Measurements from ENCODE around the gene ZNF350.
"Not testable (repeated sequence)": the region's sequence is repeated elsewhere in the genome, so short reads cannot be mapped to it uniquely, and the experiment has no call there.

Gene ZNF350

DNA sequence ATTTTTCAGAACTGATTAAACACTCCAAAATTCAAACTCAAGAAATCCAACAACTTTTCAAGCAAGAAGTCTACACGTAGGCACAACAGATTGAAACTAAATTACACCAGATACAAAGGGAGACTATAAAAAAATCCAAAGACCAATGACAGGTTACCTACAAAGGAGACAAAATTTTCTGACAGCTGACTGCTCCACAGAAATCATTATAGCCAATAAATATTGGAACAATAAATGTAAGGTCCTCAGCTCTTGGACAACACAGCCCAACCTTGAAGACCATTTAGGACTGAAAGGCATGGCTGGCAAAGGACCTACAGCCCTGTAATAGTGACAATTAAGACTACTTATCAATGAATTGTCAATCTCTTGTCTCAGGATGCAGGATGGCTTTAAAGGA is 15.9 kb downstream of the ZNF350 start:
- no peak for DNase-seq

DNA sequence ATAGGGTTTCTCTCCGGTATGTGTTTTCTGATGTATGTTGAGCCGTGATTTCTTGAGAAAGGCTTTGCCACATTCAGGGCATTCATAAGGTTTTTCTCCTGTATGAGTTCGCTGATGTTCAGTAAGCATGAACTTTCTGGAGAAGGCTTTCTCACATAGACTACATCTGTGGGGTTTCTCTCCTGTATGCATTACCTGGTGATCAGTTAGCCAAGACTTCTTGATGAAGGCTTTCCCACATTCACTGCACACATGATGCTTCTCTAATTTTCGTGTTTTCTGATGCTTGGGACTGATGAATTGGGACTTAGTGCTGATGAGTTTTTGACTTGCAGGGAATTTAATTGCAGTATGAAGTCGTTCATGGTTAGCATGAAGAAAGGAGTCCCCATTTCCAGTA is 21.1 kb downstream of the ZNF350 start:
- DNase-seq: no peak

GRCh38 chr19:51960621-51961233 is 25.9 kb downstream of the ZNF350 start:
- not testable (repeated sequence) for DNase-seq

- DNase-seq: no peak
Observed at GRCh38 chr19:51959791-51960190, 26.8 kb downstream of the ZNF350 start.

DNA sequence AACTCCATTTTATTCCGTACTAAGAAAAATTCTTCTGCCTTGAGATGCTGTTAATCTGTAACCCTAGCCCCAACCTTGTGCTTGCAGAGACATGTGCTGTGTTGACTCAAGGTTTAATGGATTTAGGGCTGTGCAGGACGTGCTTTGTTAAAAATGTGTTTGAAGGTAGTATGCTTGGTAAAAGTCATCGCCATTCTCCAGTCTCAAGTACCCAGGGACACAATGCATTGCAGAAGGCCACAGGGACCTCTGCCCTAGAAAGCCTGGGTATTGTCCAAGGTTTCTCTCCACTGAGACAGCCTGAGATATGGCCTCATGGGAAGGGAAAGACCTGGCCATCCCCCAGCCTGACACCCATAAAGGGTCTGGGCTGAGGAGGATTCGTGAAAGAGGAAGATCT is 28.8 kb downstream of the ZNF350 start:
- DNase-seq: not testable (repeated sequence)

DNA sequence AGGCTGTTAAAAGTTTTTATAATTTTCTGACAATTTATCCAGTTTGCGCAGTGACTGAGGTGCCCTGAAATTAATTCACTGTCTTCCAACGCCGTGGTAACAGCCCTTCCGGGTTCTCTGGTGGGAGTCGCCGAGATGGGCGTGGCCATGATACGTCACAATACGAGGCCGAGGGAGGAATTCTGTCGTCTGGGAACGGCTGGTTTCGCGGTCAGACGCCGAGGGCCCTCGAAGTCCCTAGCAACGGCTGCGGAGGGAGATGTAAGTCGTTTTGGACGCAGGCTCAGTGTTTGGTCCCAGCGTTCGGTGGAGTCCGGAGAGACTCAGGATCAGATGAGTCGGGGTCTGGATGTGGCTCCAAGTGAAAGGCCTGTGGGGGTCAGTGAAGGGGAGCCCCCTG is 37.7 kb downstream of the ZNF350 start:
- no peak for DNase-seq

- DNase-seq: no peak
Observed at GRCh38 chr19:51946602-51947001, 40.0 kb downstream of the ZNF350 start.

DNA sequence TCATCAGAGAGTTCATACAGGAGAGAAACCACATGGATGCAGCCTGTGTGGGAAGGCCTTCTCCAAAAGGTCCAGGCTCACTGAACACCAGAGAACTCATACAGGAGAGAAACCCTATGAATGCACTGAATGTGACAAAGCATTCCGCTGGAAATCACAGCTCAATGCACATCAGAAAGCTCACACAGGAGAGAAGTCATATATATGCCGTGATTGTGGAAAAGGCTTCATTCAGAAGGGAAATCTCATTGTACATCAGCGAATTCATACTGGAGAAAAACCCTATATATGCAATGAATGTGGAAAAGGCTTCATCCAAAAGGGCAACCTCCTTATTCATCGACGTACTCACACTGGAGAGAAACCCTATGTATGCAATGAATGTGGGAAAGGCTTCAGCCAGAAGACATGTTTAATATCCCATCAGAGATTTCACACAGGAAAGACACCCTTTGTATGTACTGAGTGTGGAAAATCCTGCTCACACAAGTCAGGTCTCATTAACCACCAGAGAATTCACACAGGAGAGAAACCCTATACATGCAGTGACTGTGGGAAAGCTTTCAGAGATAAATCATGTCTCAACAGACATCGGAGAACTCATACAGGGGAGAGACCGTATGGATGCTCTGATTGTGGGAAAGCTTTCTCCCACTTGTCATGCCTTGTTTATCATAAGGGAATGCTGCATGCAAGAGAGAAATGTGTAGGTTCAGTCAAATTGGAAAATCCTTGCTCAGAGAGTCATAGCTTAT is 41.7 kb downstream of the ZNF350 start:
- no peak for DNase-seq

- no peak for DNase-seq
Observed at GRCh38 chr19:51938936-51939335, 47.7 kb downstream of the ZNF350 start.

GRCh38 chr19:51931921-51932320 is 54.7 kb downstream of the ZNF350 start:
- no peak for DNase-seq

- DNase-seq: no peak
Observed at GRCh38 chr19:51927859-51928258, 58.8 kb downstream of the ZNF350 start.

- DNase-seq: peak; percentile 96
Observed at GRCh38 chr19:51926784-51927741, 59.6 kb downstream of the ZNF350 start, which contains the start of gene ZNF613. ZNF613 (plus strand) TSS chr19:51927472; CDS start chr19:51936221, 8,749 bp downstream.

- DNase-seq: no peak
Observed at GRCh38 chr19:51926426-51926783, 60.2 kb downstream of the ZNF350 start.

- DNase-seq: no peak
Observed at GRCh38 chr19:51921949-51922348, 64.7 kb downstream of the ZNF350 start.

GRCh38 chr19:51919606-51920005 is 67.0 kb downstream of the ZNF350 start:
- DNase-seq: no peak

DNA sequence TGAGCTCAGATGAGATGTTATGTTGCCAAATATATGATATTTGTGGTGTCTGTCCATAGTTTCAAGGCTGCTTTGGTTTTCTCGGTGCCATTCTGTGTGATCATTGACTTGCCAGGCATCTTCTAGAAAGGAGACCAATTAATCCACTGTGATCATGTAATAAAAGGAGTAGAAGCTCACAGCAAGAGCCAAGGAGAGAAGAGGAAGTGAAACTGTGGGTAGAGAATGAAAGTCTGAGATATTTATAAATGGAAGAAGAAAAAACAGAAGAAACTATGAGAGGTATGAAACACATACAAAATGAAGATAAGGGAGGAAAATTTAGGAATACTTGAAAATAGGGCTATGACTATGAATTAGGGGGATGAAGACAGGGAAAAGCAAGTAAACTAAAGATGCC is 70.5 kb downstream of the ZNF350 start:
- DNase-seq: no peak

- DNase-seq: no peak
Observed at GRCh38 chr19:51915324-51915867, 71.2 kb downstream of the ZNF350 start.

Data from NCI-H1105 treated with DMSO at 0.1 percent for 48 hours (cell line).